Measurements from ENCODE around the gene MEGF11.

- TF ChIP-seq L3MBTL2 (conservative IDR thresholded peaks at IDR 0.05) = no peak
- no peak for TF ChIP-seq FOXM1 (IDR thresholded peaks at IDR 0.05; ENCODE audit: borderline replicate concordance)
- TF ChIP-seq SP1 (IDR thresholded peaks at IDR 0.05) = no peak
- TF ChIP-seq NFRKB (IDR thresholded peaks at IDR 0.05) = no peak
- TF ChIP-seq SUZ12 (IDR thresholded peaks at IDR 0.05) = no peak
- no peak for TF ChIP-seq TARDBP (IDR thresholded peaks at IDR 0.05)
- TF ChIP-seq ELF4 (IDR thresholded peaks at IDR 0.05) = no peak
- TF ChIP-seq BHLHE40 (IDR thresholded peaks at IDR 0.05; ENCODE audit: borderline replicate concordance) = no peak
- no peak for TF ChIP-seq FOXA1 (IDR thresholded peaks at IDR 0.05)
- TF ChIP-seq LEF1 (IDR thresholded peaks at IDR 0.05; ENCODE audit: borderline replicate concordance) = no peak
- TF ChIP-seq CTBP1 (IDR thresholded peaks at IDR 0.05; ENCODE audit: borderline replicate concordance) = no peak
- TF ChIP-seq ZNF384 (IDR thresholded peaks at IDR 0.05) = no peak
- no peak for TF ChIP-seq HDGF (IDR thresholded peaks at IDR 0.05; ENCODE audit: borderline replicate concordance)
- TF ChIP-seq PKNOX1 (IDR thresholded peaks at IDR 0.05) = no peak
Observed at GRCh38 chr15:66285533-66286280, 32.2 kb upstream of the MEGF11 start.
